K562 (cell line): ENCODE results near the gene UTP4.

Source experiments
- CAMTA2 ChIP-seq: fragments of 250-450 bp; sonication (Bioruptor Pico); conservative IDR thresholded peaks from 2 replicates; pipeline ENCODE4 v1.5.1; 2022
- HDGF ChIP-seq: fragments of 450-650 bp; IDR thresholded peaks from 2 replicates; pipeline ENCODE4 v1.6.1; 2016
- THRA ChIP-seq: fragments of 450-650 bp; IDR thresholded peaks from 2 replicates; pipeline ENCODE4 v1.6.1; 2017; ENCODE audit warnings: mild to moderate bottlenecking, moderate library complexity
- USF2 ChIP-seq: sonication (generic); formaldehyde crosslinking; IDR thresholded peaks from 2 replicates; pipeline ENCODE4 v1.5.0; 2020; ENCODE audit warnings: missing genetic modification reagents
- ZNF785 ChIP-seq: fragments of 250-450 bp; sonication (Bioruptor Pico); IDR thresholded peaks from 2 replicates; pipeline ENCODE4 v1.4.0; 2020; ENCODE audit warnings: mild to moderate bottlenecking

GRCh38 chr16:69109486-69110270 lies 22.8 kb upstream of the UTP4 start:
- TF ChIP-seq ZNF785 (CRISPR knock-in tag) = no peak
- no peak for TF ChIP-seq CAMTA2
- TF ChIP-seq USF2 (CRISPR knock-in tag) = no peak
- no peak for TF ChIP-seq THRA
- no peak for TF ChIP-seq HDGF
